Measurements from ENCODE around the gene CCDC192. TPM values are rescaled to one million over a fixed set of nuclear protein-coding genes. Genes with fewer than 3 reads are reported as not detected.

CCDC192 gene
- total and polyA plus RNA-seq, 2 of the 4 experiments (the other 2 are of a cell fraction), result not detected

GRCh38 chr5:127840198-127840524 is 137.0 kb downstream of the CCDC192 start:
- no peak for ATAC-seq (ENCODE audit: low read depth)
- no peaks in the 10 kb centered on the region for H3K79me1 ChIP-seq (ENCODE audit: low read depth in 1 of 2, low read length in 2 of 2)
- H4K91ac ChIP-seq (ENCODE audit: insufficient read depth, low read depth, low read length), result no peak overlapping the region
- intact Hi-C loops (cut with micrococcal nuclease) (no loop called here), in situ Hi-C loops (cut with MboI; ENCODE audit: low sequenced_read_pairs) (no loop called here), dilution Hi-C loops (cut with HindIII; ENCODE audit: low sequenced_read_pairs, unreplicated experiment) (no loop called here)
- H3K56ac ChIP-seq (ENCODE audit: extremely low read depth, insufficient read depth, low read length), result no peak overlapping the region
- WGBS, 2 experiments (ENCODE audit: extremely low coverage in 2 of 2, insufficient read length in 1 of 2), result no CpG with 5 or more reads among the region's 1 CpG
- H2AK9ac ChIP-seq (replicated peaks; ENCODE audit: low read depth, low read length, poor library complexity), result no peak overlapping the region
- H3K27me3 ChIP-seq (ENCODE audit: control insufficient read depth, insufficient read depth, low read length), result no peaks in the 10 kb centered on the region
- H4K20me1 ChIP-seq (ENCODE audit: insufficient read depth, low read length), result no peaks in the 10 kb centered on the region
- no peak overlapping the region for H3K4ac ChIP-seq (ENCODE audit: low read depth, low read length)
- no peak overlapping the region for H3K18ac ChIP-seq (ENCODE audit: low read depth, low read length)
- H3K9me1 ChIP-seq (ENCODE audit: insufficient read depth, low read length), result peaks cover 3% of the 10 kb centered on the region; the same call in 1 of the 2 replicates
- no peak overlapping the region for H3K14ac ChIP-seq (replicated peaks; ENCODE audit: low read depth, low read length)
- peaks cover 5% of the 10 kb centered on the region for H3K4me1 ChIP-seq (ENCODE audit: control insufficient read depth, insufficient read depth, low read length)
- H3K36me3 ChIP-seq (ENCODE audit: control insufficient read depth, insufficient read depth, low read length), result no peaks in the 10 kb centered on the region
- no peak overlapping the region for H3K27ac ChIP-seq (ENCODE audit: insufficient read depth, low read length)
- H2BK5ac ChIP-seq (ENCODE audit: low read depth, low read length, poor library complexity, severe bottlenecking), result no peak overlapping the region
- TF ChIP-seq CTCF (conservative IDR thresholded peaks at IDR 0.05; ENCODE audit: low read depth, low read length), result no peak
- no peak for TF ChIP-seq CEBPB (IDR thresholded peaks at IDR 0.05; ENCODE audit: low read depth, low read length)
- no peak for TF ChIP-seq POLR2A (IDR thresholded peaks at IDR 0.05; ENCODE audit: low read depth, low read length)
- TF ChIP-seq MAFK (IDR thresholded peaks at IDR 0.05; ENCODE audit: low read depth, low read length), result no peak
- TF ChIP-seq NFE2L2 (IDR thresholded peaks at IDR 0.05; ENCODE audit: low read depth, low read length), result no peak
- TF ChIP-seq MXI1 (IDR thresholded peaks at IDR 0.05; ENCODE audit: borderline replicate concordance, low read depth, low read length), result no peak
- TF ChIP-seq FOS (IDR thresholded peaks at IDR 0.05; ENCODE audit: low read depth, low read length), result no peak
- TF ChIP-seq BHLHE40 (IDR thresholded peaks at IDR 0.05; ENCODE audit: low read depth, low read length), result no peak
- no peak for TF ChIP-seq RCOR1 (IDR thresholded peaks at IDR 0.05; ENCODE audit: insufficient replicate concordance, low read length)
- no peak for TF ChIP-seq MAZ (IDR thresholded peaks at IDR 0.05; ENCODE audit: borderline replicate concordance, low read depth, low read length)
- TF ChIP-seq RFX5 (IDR thresholded peaks at IDR 0.05; ENCODE audit: low read depth, low read length), result no peak
- TF ChIP-seq, protein P1, sequence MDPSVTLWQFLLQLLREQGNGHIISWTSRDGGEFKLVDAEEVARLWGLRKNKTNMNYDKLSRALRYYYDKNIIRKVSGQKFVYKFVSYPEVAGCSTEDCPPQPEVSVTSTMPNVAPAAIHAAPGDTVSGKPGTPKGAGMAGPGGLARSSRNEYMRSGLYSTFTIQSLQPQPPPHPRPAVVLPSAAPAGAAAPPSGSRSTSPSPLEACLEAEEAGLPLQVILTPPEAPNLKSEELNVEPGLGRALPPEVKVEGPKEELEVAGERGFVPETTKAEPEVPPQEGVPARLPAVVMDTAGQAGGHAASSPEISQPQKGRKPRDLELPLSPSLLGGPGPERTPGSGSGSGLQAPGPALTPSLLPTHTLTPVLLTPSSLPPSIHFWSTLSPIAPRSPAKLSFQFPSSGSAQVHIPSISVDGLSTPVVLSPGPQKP (IDR thresholded peaks at IDR 0.05; ENCODE audit: borderline replicate concordance, low read depth, low read length), result no peak
- TF ChIP-seq SMC3 (IDR thresholded peaks at IDR 0.05; ENCODE audit: low read depth, low read length), result no peak
- TF ChIP-seq USF2 (IDR thresholded peaks at IDR 0.05; ENCODE audit: low read depth, low read length), result no peak
- TF ChIP-seq RAD21 (IDR thresholded peaks at IDR 0.05; ENCODE audit: low read length), result no peak
- TF ChIP-seq CHD1 (IDR thresholded peaks at IDR 0.05; ENCODE audit: low read depth, low read length), result no peak
- no peak for DNase-seq
- no peak overlapping the region for H3K4me3 ChIP-seq (ENCODE audit: insufficient read depth, low read depth, low read length)
- H4K5ac ChIP-seq (ENCODE audit: low read depth, low read length), result no peak overlapping the region
- H3K23ac ChIP-seq (ENCODE audit: low read depth, low read length), result no peak overlapping the region
- H3K4me2 ChIP-seq (ENCODE audit: low read depth, low read length), result no peak overlapping the region
- ChIA-PET POLR2A (ENCODE audit: unreplicated experiment) (no interaction called here), CTCF (interaction anchor here (0.6 kb wide), 1 partner anchor 153 kb away, joined by 3 read pairs; no protein-coding TSS in a partner anchor)
- no peak overlapping the region for H2BK20ac ChIP-seq (ENCODE audit: low read depth, low read length)
- H2BK15ac ChIP-seq (ENCODE audit: low read depth, low read length), result no peak overlapping the region
- H3K9ac ChIP-seq (ENCODE audit: low read depth, low read length), result no peak overlapping the region
- no peak overlapping the region for H2BK120ac ChIP-seq (ENCODE audit: low read depth, low read length)
- H2AFZ ChIP-seq (replicated peaks; ENCODE audit: low read length, poor library complexity), result no peak overlapping the region
- BruUV-seq (replicated peaks), result no TSS peak
- H3K9me3 ChIP-seq (ENCODE audit: control insufficient read depth, insufficient read depth, low read length), result no peaks in the 10 kb centered on the region
- H2AK5ac ChIP-seq (ENCODE audit: low read depth, low read length), result no peak overlapping the region
- H4K8ac ChIP-seq (ENCODE audit: low read depth in 2 of 2, low read length in 2 of 2), result no peak overlapping the region

Measured in IMR-90 (cell line).